Ascending aorta (tissue), 2 donors: ENCODE results near the gene JADE1. TPM values are rescaled to one million over a fixed set of nuclear protein-coding genes. Genes with fewer than 3 reads are reported as not detected.

Source experiments
- DNase-seq, 2 donors: peaks; one replicate each; pipeline ENCODE4 v3.0.0-alpha.2; 2019; ENCODE audit warnings: low spot score in 2 of 2
- H3K27ac ChIP-seq, 2 donors: fragments of 200-600 bp; sonication (generic); one replicate each; pipeline ENCODE4 v1.5.1; 2016 to 2017; ENCODE audit warnings: mild to moderate bottlenecking in 1 of 2
- H3K27me3 ChIP-seq: fragments of 200-600 bp; sonication (generic); one replicate; pipeline ENCODE4 v1.5.1; 2017
- H3K36me3 ChIP-seq, 2 donors: fragments of 200-600 bp; sonication (generic); one replicate each; pipeline ENCODE4 v1.5.1; 2016
- H3K4me1 ChIP-seq, 2 donors: fragments of 200-600 bp; sonication (generic); one replicate each; pipeline ENCODE4 v1.5.1; 2016 to 2017; ENCODE audit warnings: mild to moderate bottlenecking in 1 of 2
- H3K4me3 ChIP-seq, 2 donors: fragments of 200-600 bp; sonication (generic); one replicate each; pipeline ENCODE4 v1.5.1; 2016 to 2017; ENCODE audit warnings: mild to moderate bottlenecking in 1 of 2
- H3K9me3 ChIP-seq, 2 donors: fragments of 200-600 bp; sonication (generic); one replicate each; pipeline ENCODE4 v1.5.1; 2016
- intact Hi-C: fragments of 100-400 bp; cut with DNase I; formaldehyde crosslinking; loops from one replicate; pipeline ENCODE4 v1.15.1; 2023
- total RNA-seq: library from RNA; depleted of rRNA; stranded (reverse); fragments of >200 nt; gene quantifications from one replicate; pipeline ENCODE4 v1.1.0, GENCODE V29; 2016
- TF ChIP-seq, protein P1 (sequence below), 3 experiments: fragments of 200-600 bp in 2 of 3; fragments of 450-650 bp in 1 of 3; sonication (generic) in 2 of 3; IDR thresholded peaks; one replicate each; pipeline ENCODE4 v1.5.1; 2016 to 2019; ENCODE audit warnings: antibody characterized with exemption in 3 of 3, mild to moderate bottlenecking in 1 of 3, moderate library complexity in 1 of 3

Gene JADE1
- total RNA-seq, 1 donor from 2014 or later = 33.8 TPM

GRCh38 chr4:128921954-128922353 lies 112.5 kb downstream of the JADE1 start:
- no peak overlapping the region for H3K4me3 ChIP-seq

More at GRCh38 chr4:128921954-128922353, 112.5 kb downstream of the JADE1 start:
- intact Hi-C loops = no loop called here
- Histone ChIP-seq H3K27ac (no peak overlapping the region), H3K4me1 (no peaks in the 10 kb centered on the region), H3K36me3 (no peaks in the 10 kb centered on the region), H3K27me3 (no peaks in the 10 kb centered on the region), H3K9me3 (no peaks in the 10 kb centered on the region)
- no peak for DNase-seq
- TF ChIP-seq, protein P1, sequence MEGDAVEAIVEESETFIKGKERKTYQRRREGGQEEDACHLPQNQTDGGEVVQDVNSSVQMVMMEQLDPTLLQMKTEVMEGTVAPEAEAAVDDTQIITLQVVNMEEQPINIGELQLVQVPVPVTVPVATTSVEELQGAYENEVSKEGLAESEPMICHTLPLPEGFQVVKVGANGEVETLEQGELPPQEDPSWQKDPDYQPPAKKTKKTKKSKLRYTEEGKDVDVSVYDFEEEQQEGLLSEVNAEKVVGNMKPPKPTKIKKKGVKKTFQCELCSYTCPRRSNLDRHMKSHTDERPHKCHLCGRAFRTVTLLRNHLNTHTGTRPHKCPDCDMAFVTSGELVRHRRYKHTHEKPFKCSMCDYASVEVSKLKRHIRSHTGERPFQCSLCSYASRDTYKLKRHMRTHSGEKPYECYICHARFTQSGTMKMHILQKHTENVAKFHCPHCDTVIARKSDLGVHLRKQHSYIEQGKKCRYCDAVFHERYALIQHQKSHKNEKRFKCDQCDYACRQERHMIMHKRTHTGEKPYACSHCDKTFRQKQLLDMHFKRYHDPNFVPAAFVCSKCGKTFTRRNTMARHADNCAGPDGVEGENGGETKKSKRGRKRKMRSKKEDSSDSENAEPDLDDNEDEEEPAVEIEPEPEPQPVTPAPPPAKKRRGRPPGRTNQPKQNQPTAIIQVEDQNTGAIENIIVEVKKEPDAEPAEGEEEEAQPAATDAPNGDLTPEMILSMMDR (IDR thresholded peaks at IDR 0.05) = no peak
